GM21367 (cell line): ENCODE data around the gene UBL4A.

Experiments used
- ATAC-seq: cut with Tn5 transposase; IDR thresholded peaks from one replicate; pipeline ENCODE4 v1.9.1; 2021; ENCODE audit not compliant: unreplicated experiment

Gene UBL4A

GRCh38 chrX:154486396-154487207 lies at the start of gene UBL4A:
TSS of gene UBL4A (minus strand) at chrX:154486615. CDS start at chrX:154486584, 31 bp downstream.
- ATAC-seq: no peak

GRCh38 chrX:154535892-154536291 lies 49.5 kb upstream of the UBL4A start:
- ATAC-seq: no peak

GRCh38 chrX:154534526-154535322 lies 48.3 kb upstream of the UBL4A start:
- peak; percentile 89 for ATAC-seq

- no peak for ATAC-seq
Observed at GRCh38 chrX:154532690-154533089, 46.3 kb upstream of the UBL4A start.

GRCh38 chrX:154531626-154532025 lies 45.2 kb upstream of the UBL4A start:
- ATAC-seq: no peak

GRCh38 chrX:154530286-154530685 lies 43.9 kb upstream of the UBL4A start:
- no peak for ATAC-seq

- ATAC-seq: no peak
Observed at GRCh38 chrX:154529206-154529612, 42.8 kb upstream of the UBL4A start.

- ATAC-seq: peak; percentile 67
Observed at GRCh38 chrX:154526901-154527675, 40.7 kb upstream of the UBL4A start.

- ATAC-seq: no peak
Observed at GRCh38 chrX:154525606-154526490, 39.4 kb upstream of the UBL4A start.

- no peak for ATAC-seq
Observed at GRCh38 chrX:154519389-154519788, 33.0 kb upstream of the UBL4A start.

GRCh38 chrX:154517101-154517781 lies 30.8 kb upstream of the UBL4A start:
- ATAC-seq: no peak

GRCh38 chrX:154516656-154517100 lies 30.3 kb upstream of the UBL4A start:
- ATAC-seq: no peak

- ATAC-seq: peak; percentile 94
Observed at GRCh38 chrX:154515966-154516655, 29.7 kb upstream of the UBL4A start, which contains the start of gene FAM3A. TSS of gene FAM3A (minus strand) at chrX:154516232. CDS start at chrX:154515772, 460 bp downstream.

GRCh38 chrX:154515090-154515965 lies 28.9 kb upstream of the UBL4A start:
- ATAC-seq: no peak

GRCh38 chrX:154513716-154514115 lies 27.3 kb upstream of the UBL4A start:
- no peak for ATAC-seq

- ATAC-seq: no peak
Observed at GRCh38 chrX:154512879-154513553, 26.6 kb upstream of the UBL4A start.

- no peak for ATAC-seq
Observed at GRCh38 chrX:154511761-154512160, 25.3 kb upstream of the UBL4A start.
